ENCODE data around the gene FMR1. TPM values are rescaled to one million over a fixed set of nuclear protein-coding genes. Genes with fewer than 3 reads are reported as not detected.

The FMR1 gene
- total RNA-seq, 2 donors from 2014 or later: 18.1 to 18.3 TPM

DNA sequence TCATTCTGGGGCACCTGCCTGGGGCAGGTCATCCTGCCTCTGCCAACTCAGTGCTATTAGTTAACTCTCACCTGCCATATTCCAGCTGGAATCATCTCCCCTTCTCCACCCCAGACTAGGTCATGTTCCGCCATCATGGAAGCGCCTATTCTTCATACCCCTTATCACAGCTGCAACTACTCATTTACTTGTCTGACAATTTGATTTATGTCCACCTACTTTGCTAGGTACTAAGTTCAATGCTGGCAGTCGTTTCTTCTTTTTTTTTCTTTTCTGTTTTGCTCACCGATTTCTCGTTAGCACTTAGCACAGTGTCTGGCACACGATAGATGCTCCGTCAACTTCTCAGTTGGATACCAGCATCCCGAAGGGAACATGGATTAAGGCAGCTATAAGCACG is 1.1 kb upstream of the FMR1 start:
- H3K27me3 ChIP-seq: no peaks in the 10 kb centered on the region
- H3K9me3 ChIP-seq: no peaks in the 10 kb centered on the region
- no peak for DNase-seq (ENCODE audit: low spot score)
- no peaks in the 10 kb centered on the region for H3K4me1 ChIP-seq
- H3K4me3 ChIP-seq: no peak overlapping the region
- no peaks in the 10 kb centered on the region for H3K36me3 ChIP-seq
- no peak overlapping the region for H3K27ac ChIP-seq
- TF ChIP-seq, protein P1, sequence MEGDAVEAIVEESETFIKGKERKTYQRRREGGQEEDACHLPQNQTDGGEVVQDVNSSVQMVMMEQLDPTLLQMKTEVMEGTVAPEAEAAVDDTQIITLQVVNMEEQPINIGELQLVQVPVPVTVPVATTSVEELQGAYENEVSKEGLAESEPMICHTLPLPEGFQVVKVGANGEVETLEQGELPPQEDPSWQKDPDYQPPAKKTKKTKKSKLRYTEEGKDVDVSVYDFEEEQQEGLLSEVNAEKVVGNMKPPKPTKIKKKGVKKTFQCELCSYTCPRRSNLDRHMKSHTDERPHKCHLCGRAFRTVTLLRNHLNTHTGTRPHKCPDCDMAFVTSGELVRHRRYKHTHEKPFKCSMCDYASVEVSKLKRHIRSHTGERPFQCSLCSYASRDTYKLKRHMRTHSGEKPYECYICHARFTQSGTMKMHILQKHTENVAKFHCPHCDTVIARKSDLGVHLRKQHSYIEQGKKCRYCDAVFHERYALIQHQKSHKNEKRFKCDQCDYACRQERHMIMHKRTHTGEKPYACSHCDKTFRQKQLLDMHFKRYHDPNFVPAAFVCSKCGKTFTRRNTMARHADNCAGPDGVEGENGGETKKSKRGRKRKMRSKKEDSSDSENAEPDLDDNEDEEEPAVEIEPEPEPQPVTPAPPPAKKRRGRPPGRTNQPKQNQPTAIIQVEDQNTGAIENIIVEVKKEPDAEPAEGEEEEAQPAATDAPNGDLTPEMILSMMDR (IDR thresholded peaks at IDR 0.05): no peak

DNA sequence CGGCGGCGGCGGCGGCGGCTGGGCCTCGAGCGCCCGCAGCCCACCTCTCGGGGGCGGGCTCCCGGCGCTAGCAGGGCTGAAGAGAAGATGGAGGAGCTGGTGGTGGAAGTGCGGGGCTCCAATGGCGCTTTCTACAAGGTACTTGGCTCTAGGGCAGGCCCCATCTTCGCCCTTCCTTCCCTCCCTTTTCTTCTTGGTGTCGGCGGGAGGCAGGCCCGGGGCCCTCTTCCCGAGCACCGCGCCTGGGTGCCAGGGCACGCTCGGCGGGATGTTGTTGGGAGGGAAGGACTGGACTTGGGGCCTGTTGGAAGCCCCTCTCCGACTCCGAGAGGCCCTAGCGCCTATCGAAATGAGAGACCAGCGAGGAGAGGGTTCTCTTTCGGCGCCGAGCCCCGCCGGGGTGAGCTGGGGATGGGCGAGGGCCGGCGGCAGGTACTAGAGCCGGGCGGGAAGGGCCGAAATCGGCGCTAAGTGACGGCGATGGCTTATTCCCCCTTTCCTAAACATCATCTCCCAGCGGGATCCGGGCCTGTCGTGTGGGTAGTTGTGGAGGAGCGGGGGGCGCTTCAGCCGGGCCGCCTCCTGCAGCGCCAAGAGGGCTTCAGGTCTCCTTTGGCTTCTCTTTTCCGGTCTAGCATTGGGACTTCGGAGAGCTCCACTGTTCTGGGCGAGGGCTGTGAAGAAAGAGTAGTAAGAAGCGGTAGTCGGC is 528 bp downstream of the FMR1 start:
- no peaks in the 10 kb centered on the region for H3K36me3 ChIP-seq
- peak overlapping the region; percentile 66 to 72 for H3K4me3 ChIP-seq
- no peaks in the 10 kb centered on the region for H3K4me1 ChIP-seq
- H3K27me3 ChIP-seq: no peaks in the 10 kb centered on the region
- H3K9me3 ChIP-seq: no peaks in the 10 kb centered on the region
- H3K27ac ChIP-seq: peak overlapping the region; percentile 88 to 92
- no peak for DNase-seq (ENCODE audit: low spot score)
- TF ChIP-seq, protein P1 (IDR thresholded peaks at IDR 0.05): no peak

DNA sequence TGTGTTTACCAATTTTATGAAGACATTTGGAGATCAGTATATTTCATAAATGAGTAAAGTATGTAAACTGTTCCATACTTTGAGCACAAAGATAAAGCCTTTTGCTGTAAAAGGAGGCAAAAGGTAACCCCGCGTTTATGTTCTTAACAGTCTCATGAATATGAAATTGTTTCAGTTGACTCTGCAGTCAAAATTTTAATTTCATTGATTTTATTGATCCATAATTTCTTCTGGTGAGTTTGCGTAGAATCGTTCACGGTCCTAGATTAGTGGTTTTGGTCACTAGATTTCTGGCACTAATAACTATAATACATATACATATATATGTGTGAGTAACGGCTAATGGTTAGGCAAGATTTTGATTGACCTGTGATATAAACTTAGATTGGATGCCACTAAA is 1.9 kb downstream of the FMR1 start:
- Histone ChIP-seq H3K9me3 (no peaks in the 10 kb centered on the region), H3K4me3 (peak overlapping the region in 1 of 2 donors; percentile 66), H3K36me3 (no peaks in the 10 kb centered on the region), H3K27ac (no peak overlapping the region), H3K4me1 (no peaks in the 10 kb centered on the region), H3K27me3 (no peaks in the 10 kb centered on the region)
- TF ChIP-seq, protein P1 (IDR thresholded peaks at IDR 0.05): no peak
- no peak for DNase-seq (ENCODE audit: low spot score)

DNA sequence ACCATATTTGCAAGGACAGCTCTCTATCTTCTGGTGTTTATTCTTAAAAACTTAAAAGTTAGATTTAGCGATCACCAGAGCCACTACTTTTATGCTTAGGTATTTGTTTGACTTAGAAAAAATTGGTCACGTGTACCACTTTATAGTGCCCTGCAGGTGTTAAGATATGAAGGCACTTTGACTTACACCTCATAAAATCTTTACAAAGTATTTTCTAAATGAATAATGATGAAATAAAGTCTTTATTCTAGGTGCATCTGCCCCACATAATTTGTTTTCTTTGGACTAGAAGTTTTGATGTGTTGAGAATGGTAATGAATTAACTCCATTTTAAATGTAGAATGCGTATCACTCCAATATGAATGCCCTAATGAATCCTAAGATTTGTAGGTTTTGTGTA is 2.9 kb downstream of the FMR1 start:
- Histone ChIP-seq H3K4me1 (no peaks in the 10 kb centered on the region), H3K9me3 (no peaks in the 10 kb centered on the region), H3K4me3 (no peak overlapping the region), H3K27ac (no peak overlapping the region), H3K27me3 (no peaks in the 10 kb centered on the region), H3K36me3 (no peaks in the 10 kb centered on the region)
- no peak for DNase-seq (ENCODE audit: low spot score)
- TF ChIP-seq, protein P1 (IDR thresholded peaks at IDR 0.05): no peak

DNA sequence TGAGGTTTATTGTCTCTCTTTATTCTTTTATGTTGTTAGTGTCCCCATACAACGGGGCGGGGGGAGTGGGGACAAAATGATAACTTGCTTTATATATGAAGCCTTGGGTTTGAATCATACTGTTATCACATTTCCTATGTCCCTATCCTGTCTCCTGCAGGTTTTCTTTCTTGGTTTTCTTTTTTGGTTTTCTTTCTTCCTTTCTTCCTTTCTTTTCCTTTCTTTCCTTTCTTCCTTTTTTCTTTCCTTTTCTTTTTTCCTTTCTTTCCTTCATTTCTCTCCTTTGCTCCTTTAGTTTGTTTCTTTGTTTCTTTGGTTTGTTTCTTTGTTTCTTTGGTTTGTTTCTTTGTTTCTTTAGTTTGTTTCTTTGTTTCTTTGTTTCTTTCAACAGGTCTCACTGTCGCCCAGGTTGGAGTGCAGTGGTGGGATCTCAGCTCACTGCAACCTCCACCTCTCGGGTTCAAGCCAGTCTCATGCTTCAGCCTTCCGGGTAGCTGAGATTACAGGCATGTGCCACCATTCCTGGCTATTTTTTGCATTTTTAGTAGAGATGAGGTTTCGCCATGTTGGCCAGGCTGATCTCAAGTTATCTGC is 4.8 kb downstream of the FMR1 start:
- Histone ChIP-seq H3K9me3 (no peaks in the 10 kb centered on the region), H3K36me3 (no peaks in the 10 kb centered on the region), H3K27ac (no peak overlapping the region), H3K27me3 (no peaks in the 10 kb centered on the region), H3K4me3 (no peak overlapping the region), H3K4me1 (no peaks in the 10 kb centered on the region)
- no peak for DNase-seq (ENCODE audit: low spot score)
- TF ChIP-seq, protein P1 (IDR thresholded peaks at IDR 0.05): no peak
